Gastrocnemius medialis (tissue), 4 donors: ENCODE data around the gene EXOSC5. TPM values are rescaled to one million over a fixed set of nuclear protein-coding genes. Genes with fewer than 3 reads are reported as not detected.

ENCODE experiments used
- ATAC-seq, 2 donors: fragments of 150-250 bp; one replicate each; pipeline ENCODE4 v1.9.1; 2016
- DNase-seq, 2 donors: peaks; one replicate each; pipeline ENCODE4 v3.0.0-alpha.2; 2019
- H3K27ac ChIP-seq, 4 donors: fragments of 200-600 bp; sonication (generic); 1 replicate in 1 of 4; 2 replicates in 3 of 4; pipeline ENCODE4 v1.5.1; 2016 to 2018; ENCODE audit warnings: mild to moderate bottlenecking in 2 of 4, moderate library complexity in 1 of 4
- H3K27me3 ChIP-seq, 3 donors: fragments of 200-600 bp; sonication (generic) in 2 of 3; 1 replicate in 1 of 3; 2 replicates in 2 of 3; pipeline versions ENCODE4 v1.5.1 to v1.6.0; 2016 to 2019; ENCODE audit warnings: mild to moderate bottlenecking in 1 of 3, moderate library complexity in 1 of 3
- H3K36me3 ChIP-seq, 2 donors: fragments of 200-600 bp; sonication (generic) in 1 of 2; one replicate each; pipeline ENCODE4 v1.5.1; 2017 to 2018
- H3K4me1 ChIP-seq, 2 donors: fragments of 200-600 bp; sonication (generic) in 1 of 2; one replicate each; pipeline ENCODE4 v1.5.1; 2016 to 2017; ENCODE audit warnings: mild to moderate bottlenecking in 2 of 2
- H3K4me3 ChIP-seq, 4 donors: fragments of 200-600 bp; sonication (generic) in 3 of 4; 1 replicate in 1 of 4; 2 replicates in 3 of 4; pipeline ENCODE4 v1.5.1; 2016 to 2019; ENCODE audit warnings: mild to moderate bottlenecking in 2 of 4
- H3K9me3 ChIP-seq, 3 donors: fragments of 200-600 bp; sonication (generic) in 2 of 3; 1 replicate in 1 of 3; 2 replicates in 2 of 3; pipeline ENCODE4 v1.5.1; 2016 to 2019
- POLR2A ChIP-seq, 2 donors: fragments of 450-650 bp; IDR thresholded peaks; one replicate each; pipeline ENCODE4 v1.6.1; 2017; ENCODE audit warnings: antibody characterized with exemption in 2 of 2, mild to moderate bottlenecking in 2 of 2, moderate library complexity in 2 of 2
- in situ Hi-C, 4 donors: fragments of 200-750 bp; cut with MboI; loops; one replicate each; pipeline versions ENCODE4 v1.15.0 to v1.8.0; 2017; ENCODE audit warnings: low sequenced_read_pairs in 4 of 4
- intact Hi-C: fragments of 100-400 bp; cut with DNase I; formaldehyde crosslinking; loops from one replicate; pipeline ENCODE4 v1.15.1; 2023; ENCODE audit warnings: low total_unique reads
- total RNA-seq, 4 donors: library from RNA; depleted of rRNA; stranded (reverse); fragments of >200 nt; gene quantifications; one replicate each; pipeline versions ENCODE4 v1.1.0 to v1.2.3, GENCODE V29; 2016
- TF ChIP-seq, protein P1 (sequence below), 5 experiments: fragments of 450-650 bp in 3 of 5; fragments of 200-600 bp in 2 of 5; sonication (generic) in 2 of 5; IDR thresholded peaks in 4 of 5; conservative IDR thresholded peaks in 1 of 5; 1 replicate in 4 of 5; 2 replicates in 1 of 5; pipeline ENCODE4 v1.5.1; 2016 to 2019; ENCODE audit warnings: antibody characterized with exemption in 5 of 5, mild to moderate bottlenecking in 3 of 5, moderate library complexity in 3 of 5

The EXOSC5 gene
- total RNA-seq, 4 donors from 2014 or later, result 29.1 to 61.9 (median 40.9) TPM

DNA sequence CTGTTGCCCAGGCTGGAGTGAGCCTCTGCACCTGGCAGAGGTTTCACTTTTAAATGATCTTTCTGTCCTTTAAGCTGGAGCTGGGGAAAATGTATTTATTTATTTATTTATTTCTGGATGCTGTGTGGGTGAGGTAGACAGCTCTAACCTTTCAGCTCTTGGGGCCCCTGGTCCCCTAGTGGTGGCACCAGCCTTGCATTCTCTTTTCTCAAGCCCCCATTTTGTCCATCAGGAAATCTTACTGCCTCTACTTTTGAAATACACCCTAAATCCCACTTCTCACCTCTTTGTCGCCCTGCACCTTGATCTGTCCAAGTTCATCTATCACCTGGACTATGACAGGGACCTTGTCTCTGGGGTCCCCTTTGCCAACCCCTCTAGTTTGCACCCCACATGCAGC lies 31.1 kb downstream of the EXOSC5 start:
- H3K36me3 ChIP-seq, result no peaks in the 10 kb centered on the region
- peaks cover 3 to 6% of the 10 kb centered on the region in 2 donors for H3K4me1 ChIP-seq
- intact Hi-C loops, result no loop called here
- H3K9me3 ChIP-seq, result no peaks in the 10 kb centered on the region
- ATAC-seq (no peak), DNase-seq (no peak)
- TF ChIP-seq, protein P1, sequence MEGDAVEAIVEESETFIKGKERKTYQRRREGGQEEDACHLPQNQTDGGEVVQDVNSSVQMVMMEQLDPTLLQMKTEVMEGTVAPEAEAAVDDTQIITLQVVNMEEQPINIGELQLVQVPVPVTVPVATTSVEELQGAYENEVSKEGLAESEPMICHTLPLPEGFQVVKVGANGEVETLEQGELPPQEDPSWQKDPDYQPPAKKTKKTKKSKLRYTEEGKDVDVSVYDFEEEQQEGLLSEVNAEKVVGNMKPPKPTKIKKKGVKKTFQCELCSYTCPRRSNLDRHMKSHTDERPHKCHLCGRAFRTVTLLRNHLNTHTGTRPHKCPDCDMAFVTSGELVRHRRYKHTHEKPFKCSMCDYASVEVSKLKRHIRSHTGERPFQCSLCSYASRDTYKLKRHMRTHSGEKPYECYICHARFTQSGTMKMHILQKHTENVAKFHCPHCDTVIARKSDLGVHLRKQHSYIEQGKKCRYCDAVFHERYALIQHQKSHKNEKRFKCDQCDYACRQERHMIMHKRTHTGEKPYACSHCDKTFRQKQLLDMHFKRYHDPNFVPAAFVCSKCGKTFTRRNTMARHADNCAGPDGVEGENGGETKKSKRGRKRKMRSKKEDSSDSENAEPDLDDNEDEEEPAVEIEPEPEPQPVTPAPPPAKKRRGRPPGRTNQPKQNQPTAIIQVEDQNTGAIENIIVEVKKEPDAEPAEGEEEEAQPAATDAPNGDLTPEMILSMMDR (IDR thresholded peaks at IDR 0.05 in 4 of 5, conservative IDR thresholded peaks at IDR 0.05 in 1 of 5), result no peak
- TF ChIP-seq POLR2A (IDR thresholded peaks at IDR 0.05), result no peak
- H3K27me3 ChIP-seq, result no peaks in the 10 kb centered on the region
- no peak overlapping the region for H3K4me3 ChIP-seq
- in situ Hi-C loops, result no loop called here
- H3K27ac ChIP-seq, result no peak overlapping the region

DNA sequence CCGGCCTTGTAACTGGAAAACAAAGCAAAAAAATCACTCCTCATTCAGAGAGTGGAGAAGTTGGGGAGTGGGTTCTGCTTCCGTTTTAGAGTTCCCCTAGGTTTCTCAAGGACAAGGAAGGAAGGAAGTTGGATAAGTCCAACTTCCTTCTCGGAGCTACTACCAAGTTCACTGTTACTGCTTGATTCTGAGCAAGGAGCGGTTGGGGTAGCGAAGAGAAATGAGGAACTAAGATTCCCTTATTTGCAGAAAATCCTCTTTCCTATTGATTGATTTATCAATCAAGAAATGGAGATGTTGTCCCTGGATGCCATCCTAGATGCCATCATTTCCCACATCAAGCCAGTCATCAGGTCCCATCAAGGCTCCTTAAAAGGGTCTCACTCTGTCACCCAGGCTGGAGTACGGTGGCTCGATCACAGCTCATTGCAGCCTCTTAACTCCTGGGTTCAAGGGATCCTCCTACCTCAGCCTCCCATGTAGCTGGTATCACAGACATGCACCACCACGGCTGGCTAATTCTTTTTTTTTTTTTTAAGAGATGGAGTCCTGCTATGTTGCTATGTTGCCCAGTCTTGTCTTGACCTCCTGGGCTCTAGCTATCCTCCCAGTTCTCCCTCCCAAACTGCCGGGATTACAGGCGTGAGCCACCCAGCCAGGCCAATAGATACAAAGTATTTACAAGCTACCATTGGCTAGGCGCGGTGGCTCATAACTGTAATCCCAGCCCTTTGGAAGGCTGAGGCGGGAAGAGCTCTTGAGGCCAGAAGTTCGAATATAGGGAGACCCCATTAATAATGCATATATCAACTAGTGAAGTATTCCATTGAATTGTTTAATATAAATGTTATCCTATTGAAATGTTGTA lies 32.4 kb downstream of the EXOSC5 start:
- Histone ChIP-seq H3K9me3 (no peaks in the 10 kb centered on the region), H3K36me3 (no peaks in the 10 kb centered on the region), H3K4me3 (peak overlapping the region; percentile 66 to 97 (median 86)), H3K27me3 (no peaks in the 10 kb centered on the region), H3K27ac (peak overlapping the region; percentile 94 to 100 (median 98)), H3K4me1 (peaks cover 3 to 6% of the 10 kb centered on the region in 2 donors)
- DNase-seq (no peak), ATAC-seq (no peak)
- TF ChIP-seq POLR2A (IDR thresholded peaks at IDR 0.05), result no peak
- TF ChIP-seq, protein P1 (IDR thresholded peaks at IDR 0.05 in 4 of 5, conservative IDR thresholded peaks at IDR 0.05 in 1 of 5), result no peak
- in situ Hi-C loops (no loop called here), intact Hi-C loops (loop anchor here (1.0 to 5.0 kb wide), 2 partner anchors 33 to 102 kb away; partner anchors contain the start of genes BCKDHA, EXOSC5 and HNRNPUL1)

DNA sequence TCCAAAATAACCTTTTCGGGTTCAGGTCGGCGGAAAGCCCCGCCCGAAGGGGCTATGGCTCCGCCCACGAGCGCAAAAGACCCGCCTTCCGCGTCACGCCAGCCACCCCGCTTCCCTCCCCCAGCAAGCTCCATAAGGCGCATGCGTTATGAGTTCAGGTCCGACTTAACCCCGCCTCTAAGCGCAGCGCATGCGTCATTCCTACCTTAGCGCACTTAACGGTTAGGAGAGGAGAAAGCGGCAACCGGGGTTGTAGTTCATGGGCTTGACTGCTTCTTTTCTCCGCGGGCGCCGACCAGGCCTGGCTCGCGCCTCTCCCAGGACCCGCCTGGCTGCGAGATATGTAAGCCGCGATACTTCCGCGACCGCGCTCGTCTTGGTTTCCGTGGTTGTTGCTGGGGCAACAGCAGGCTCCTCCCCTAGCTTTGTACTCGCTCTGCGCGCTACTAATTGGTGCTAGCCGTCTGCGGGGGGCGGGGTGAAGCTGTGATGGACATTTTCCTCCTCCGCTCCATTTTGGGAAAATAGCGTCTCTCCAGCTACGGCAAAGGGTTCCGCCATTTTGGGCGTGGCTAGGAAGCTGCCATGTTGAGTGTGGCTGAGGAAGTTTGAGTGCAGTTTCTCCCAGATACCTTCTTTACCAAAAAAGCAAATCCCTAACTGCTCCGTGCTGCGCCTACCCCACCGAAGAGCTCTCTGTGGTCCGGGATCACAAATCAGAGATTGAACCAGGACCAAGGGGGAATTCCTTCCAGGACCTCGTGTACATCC lies 33.2 kb downstream of the EXOSC5 start, which contains the start of gene B9D2:
TSS of gene B9D2 (minus strand) at position 397 of the 771 bp plus-strand sequence. CDS start 630 bp downstream, outside the sequence.
- TF ChIP-seq, protein P1 (IDR thresholded peaks at IDR 0.05 in 4 of 5, conservative IDR thresholded peaks at IDR 0.05 in 1 of 5), result no peak
- TF ChIP-seq POLR2A (IDR thresholded peaks at IDR 0.05), result peak in 1 of 2 donors; percentile 49
- ATAC-seq (peak; percentile 98 to 99), DNase-seq (peak; percentile 97 to 98)
- peak within 1 kb of the TSS; percentile 66 to 97 (median 86) for H3K4me3 ChIP-seq
- no peaks in the 10 kb centered on the region for H3K27me3 ChIP-seq
- intact Hi-C loops (loop anchor here (1.0 to 5.0 kb wide), 3 partner anchors 33 to 102 kb away; partner anchors contain the start of genes BCKDHA, DMAC2, EXOSC5 and HNRNPUL1), in situ Hi-C loops (no loop called here)
- peaks cover 3 to 6% of the 10 kb centered on the region in 2 donors for H3K4me1 ChIP-seq
- H3K27ac ChIP-seq, result peak within 1 kb of the TSS; percentile 94 to 100 (median 98)
- H3K36me3 ChIP-seq, result no peaks in the 10 kb centered on the region
- H3K9me3 ChIP-seq, result no peaks in the 10 kb centered on the region

DNA sequence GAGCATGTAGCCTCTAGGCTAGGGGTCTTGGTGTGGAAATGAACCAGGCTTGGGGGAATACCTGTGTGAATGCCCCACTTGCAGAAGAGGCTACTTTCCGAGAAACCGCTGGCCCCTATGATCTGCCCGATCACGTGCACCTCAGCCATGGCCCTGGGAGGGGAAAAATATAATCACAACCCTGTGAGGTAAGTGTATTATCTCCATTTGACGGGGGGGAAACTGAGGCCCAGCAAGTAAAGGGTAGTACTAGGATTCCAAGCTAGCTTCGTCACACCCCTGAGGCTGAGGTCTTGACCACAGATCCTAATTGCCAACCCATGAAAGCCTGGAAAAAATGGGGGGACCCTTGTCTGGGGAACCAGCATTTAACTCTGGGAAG lies 33.8 kb downstream of the EXOSC5 start:
- Histone ChIP-seq H3K4me1 (peaks cover 3 to 6% of the 10 kb centered on the region in 2 donors), H3K4me3 (peak overlapping the region; percentile 66 to 97 (median 86)), H3K36me3 (no peaks in the 10 kb centered on the region), H3K27me3 (no peaks in the 10 kb centered on the region), H3K27ac (peak overlapping the region; percentile 94 to 100 (median 98)), H3K9me3 (no peaks in the 10 kb centered on the region)
- DNase-seq, result no peak
- in situ Hi-C loops, result no loop called here
- intact Hi-C loops, result loop anchor here (1.0 to 5.0 kb wide), 2 partner anchors 76 to 101 kb away; partner anchors contain the start of genes DMAC2 and HNRNPUL1
- TF ChIP-seq, protein P1 (IDR thresholded peaks at IDR 0.05 in 4 of 5, conservative IDR thresholded peaks at IDR 0.05 in 1 of 5), result no peak
- no peak for TF ChIP-seq POLR2A (IDR thresholded peaks at IDR 0.05)
- peak in 1 of 2 donors; percentile 1 for ATAC-seq
